ENCODE data around the gene ZNF579.

DNA sequence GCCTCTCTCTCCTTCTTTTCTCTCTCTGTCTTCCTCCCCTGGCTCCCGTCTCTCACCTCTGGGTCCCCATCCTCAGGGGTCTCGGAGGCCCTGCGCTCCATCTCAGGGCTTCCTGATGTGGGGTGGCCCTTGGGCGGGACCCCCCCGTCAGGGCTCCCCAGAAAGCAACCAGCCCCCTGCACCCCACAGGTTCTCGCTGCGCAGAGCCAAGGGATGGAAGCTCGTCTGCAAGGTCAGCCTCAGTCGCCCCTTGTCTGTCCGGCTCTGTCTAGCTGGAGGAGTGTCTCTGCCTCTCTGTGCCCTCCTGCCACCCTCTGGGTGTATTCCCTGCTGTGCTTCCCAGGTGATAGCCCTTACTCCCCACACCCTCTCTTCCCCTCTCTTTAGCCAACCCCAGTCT, 35.2 kb downstream of the ZNF579 start, which contains the start of gene SBK3:
- TF ChIP-seq, protein P1, sequence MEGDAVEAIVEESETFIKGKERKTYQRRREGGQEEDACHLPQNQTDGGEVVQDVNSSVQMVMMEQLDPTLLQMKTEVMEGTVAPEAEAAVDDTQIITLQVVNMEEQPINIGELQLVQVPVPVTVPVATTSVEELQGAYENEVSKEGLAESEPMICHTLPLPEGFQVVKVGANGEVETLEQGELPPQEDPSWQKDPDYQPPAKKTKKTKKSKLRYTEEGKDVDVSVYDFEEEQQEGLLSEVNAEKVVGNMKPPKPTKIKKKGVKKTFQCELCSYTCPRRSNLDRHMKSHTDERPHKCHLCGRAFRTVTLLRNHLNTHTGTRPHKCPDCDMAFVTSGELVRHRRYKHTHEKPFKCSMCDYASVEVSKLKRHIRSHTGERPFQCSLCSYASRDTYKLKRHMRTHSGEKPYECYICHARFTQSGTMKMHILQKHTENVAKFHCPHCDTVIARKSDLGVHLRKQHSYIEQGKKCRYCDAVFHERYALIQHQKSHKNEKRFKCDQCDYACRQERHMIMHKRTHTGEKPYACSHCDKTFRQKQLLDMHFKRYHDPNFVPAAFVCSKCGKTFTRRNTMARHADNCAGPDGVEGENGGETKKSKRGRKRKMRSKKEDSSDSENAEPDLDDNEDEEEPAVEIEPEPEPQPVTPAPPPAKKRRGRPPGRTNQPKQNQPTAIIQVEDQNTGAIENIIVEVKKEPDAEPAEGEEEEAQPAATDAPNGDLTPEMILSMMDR (IDR thresholded peaks at IDR 0.05; ENCODE audit: insufficient read depth, low read depth, low read length) = no peak
- TF ChIP-seq EZH2 (IDR thresholded peaks at IDR 0.05; ENCODE audit: insufficient read depth, low read length) = no peak

All from astrocyte (in vitro differentiated cells and primary cell).